ENCODE results near the gene HFE. TPM values are rescaled to one million over a fixed set of nuclear protein-coding genes. Genes with fewer than 3 reads are reported as not detected.

HFE gene
- total RNA-seq, 2 donors from 2014 or later: 8.9 to 16.6 TPM

DNA sequence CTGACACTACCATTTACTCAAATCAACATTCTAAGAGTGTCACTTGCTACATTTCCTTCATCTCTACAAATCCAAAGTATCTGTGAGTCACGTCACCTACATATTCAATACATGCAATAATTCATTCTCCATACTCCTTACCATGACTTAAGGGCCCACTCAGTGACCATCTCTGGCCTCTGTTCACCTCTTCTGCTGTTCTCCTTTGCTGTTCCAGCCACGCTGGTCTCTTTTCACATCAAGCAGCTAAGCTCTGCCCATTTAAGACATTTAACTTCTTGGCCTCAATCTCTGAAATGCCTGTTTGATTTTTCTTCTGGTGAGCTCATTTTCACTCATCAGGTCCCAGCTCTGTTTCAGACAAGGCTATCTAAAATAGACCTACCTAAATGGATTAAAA is 46.5 kb downstream of the HFE start:
- DNase-seq (ENCODE audit: low spot score): no peak
- intact Hi-C loops (cut with DNase I): no loop called here
- TF ChIP-seq POLR2A (IDR thresholded peaks at IDR 0.05) (no peak), POLR2AphosphoS5 (IDR thresholded peaks at IDR 0.05) (no peak)
- TF ChIP-seq, protein P1, sequence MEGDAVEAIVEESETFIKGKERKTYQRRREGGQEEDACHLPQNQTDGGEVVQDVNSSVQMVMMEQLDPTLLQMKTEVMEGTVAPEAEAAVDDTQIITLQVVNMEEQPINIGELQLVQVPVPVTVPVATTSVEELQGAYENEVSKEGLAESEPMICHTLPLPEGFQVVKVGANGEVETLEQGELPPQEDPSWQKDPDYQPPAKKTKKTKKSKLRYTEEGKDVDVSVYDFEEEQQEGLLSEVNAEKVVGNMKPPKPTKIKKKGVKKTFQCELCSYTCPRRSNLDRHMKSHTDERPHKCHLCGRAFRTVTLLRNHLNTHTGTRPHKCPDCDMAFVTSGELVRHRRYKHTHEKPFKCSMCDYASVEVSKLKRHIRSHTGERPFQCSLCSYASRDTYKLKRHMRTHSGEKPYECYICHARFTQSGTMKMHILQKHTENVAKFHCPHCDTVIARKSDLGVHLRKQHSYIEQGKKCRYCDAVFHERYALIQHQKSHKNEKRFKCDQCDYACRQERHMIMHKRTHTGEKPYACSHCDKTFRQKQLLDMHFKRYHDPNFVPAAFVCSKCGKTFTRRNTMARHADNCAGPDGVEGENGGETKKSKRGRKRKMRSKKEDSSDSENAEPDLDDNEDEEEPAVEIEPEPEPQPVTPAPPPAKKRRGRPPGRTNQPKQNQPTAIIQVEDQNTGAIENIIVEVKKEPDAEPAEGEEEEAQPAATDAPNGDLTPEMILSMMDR (IDR thresholded peaks at IDR 0.05): no peak
- 90% methylated on average over 2 of the region's 2 CpGs for WGBS
- no peaks in the 10 kb centered on the region for H3K9me3 ChIP-seq
- no peaks in the 10 kb centered on the region for H3K36me3 ChIP-seq
- H3K27me3 ChIP-seq (replicated peaks; ENCODE audit: insufficient read depth): no peaks in the 10 kb centered on the region
- H3K4me3 ChIP-seq: no peak overlapping the region
- H3K4me1 ChIP-seq (replicated peaks): peaks cover 3% of the 10 kb centered on the region
- no peak overlapping the region for H3K27ac ChIP-seq

DNA sequence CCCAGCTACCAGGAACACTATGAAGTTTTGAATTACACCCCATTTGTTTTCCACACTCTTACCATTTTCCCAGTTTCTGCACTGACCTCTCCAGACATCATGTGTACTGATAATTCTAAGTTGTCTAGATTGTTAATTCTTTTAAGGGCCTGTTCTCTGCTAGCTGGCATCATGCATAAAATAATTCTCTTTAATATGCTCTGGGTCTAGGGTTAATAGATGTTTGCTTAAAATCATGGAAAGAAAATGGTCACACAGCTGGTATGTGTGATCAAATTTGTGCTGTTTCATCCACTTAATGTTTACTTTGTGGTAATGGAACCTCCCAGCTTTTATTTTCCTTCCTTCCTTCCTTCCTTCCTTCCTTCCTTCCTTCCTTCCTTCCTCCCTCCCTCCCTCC is 49.1 kb downstream of the HFE start:
- H3K27ac ChIP-seq: no peak overlapping the region
- no peak overlapping the region for H3K4me3 ChIP-seq
- no peak for DNase-seq (ENCODE audit: low spot score)
- intact Hi-C loops (cut with DNase I): no loop called here
- no peaks in the 10 kb centered on the region for H3K36me3 ChIP-seq
- H3K9me3 ChIP-seq: no peaks in the 10 kb centered on the region
- TF ChIP-seq POLR2AphosphoS5 (IDR thresholded peaks at IDR 0.05): no peak
- no peak for TF ChIP-seq POLR2A (IDR thresholded peaks at IDR 0.05)
- H3K27me3 ChIP-seq (replicated peaks; ENCODE audit: insufficient read depth): no peaks in the 10 kb centered on the region
- H3K4me1 ChIP-seq (replicated peaks): no peaks in the 10 kb centered on the region

DNA sequence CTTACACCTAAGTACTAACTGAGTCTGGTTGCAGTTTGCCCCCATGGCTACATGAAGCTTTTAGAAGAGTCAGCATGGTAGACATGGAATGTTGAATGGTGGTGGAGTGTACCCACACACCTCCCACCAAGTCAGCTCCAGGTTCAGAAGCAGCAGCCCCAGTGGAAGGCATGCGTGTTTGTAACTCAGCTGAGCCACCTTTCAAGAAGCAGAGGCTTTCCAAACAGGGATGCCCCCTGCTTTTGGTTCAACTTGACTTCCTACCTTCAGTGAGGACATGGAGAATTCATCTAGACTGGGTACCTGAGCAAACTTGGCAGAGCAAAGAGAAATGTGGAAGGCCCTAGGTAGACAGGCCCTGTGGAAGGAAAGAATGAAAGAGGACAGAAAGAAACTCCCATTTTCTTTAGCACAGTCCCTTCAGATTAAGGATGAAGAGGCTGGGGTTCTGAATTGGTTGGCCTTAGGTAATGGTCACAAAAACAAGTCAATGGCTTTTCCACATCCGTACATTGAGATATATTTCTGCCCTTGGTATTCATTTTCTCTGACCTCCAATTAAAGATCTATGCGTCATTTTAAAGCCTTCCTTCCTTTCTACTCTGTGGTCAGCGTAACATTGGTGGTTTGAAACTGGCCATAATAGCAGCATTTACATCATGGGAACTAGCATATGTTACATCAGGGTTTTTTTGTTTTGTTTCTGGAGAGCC is 53.2 kb downstream of the HFE start:
- no peak for TF ChIP-seq POLR2A (IDR thresholded peaks at IDR 0.05)
- no peak for TF ChIP-seq POLR2AphosphoS5 (IDR thresholded peaks at IDR 0.05)
- TF ChIP-seq, protein P1 (IDR thresholded peaks at IDR 0.05): no peak
- no peaks in the 10 kb centered on the region for H3K27me3 ChIP-seq (replicated peaks; ENCODE audit: insufficient read depth)
- H3K9me3 ChIP-seq: no peaks in the 10 kb centered on the region
- no peak overlapping the region for H3K27ac ChIP-seq
- 98% methylated on average over 4 of the region's 4 CpGs for WGBS
- DNase-seq (ENCODE audit: low spot score): no peak
- no peak overlapping the region for H3K4me3 ChIP-seq
- intact Hi-C loops (cut with DNase I): no loop called here
- H3K4me1 ChIP-seq (replicated peaks): no peaks in the 10 kb centered on the region
- H3K36me3 ChIP-seq: no peaks in the 10 kb centered on the region

DNA sequence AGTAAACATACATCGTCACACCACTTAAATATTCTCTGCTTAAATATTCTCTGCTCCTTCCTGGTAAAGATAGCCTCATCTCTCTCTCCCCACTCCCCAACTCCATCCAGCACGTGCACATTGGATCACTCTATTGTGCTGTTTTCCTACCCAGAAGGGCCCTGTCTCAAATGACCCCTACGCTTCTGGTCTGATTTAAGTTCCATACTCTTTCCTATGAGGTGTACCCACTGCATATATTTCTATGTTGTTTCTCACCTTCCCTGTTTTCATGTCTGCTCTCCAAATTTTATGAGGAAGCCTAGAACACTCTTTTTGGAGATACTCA is 53.7 kb downstream of the HFE start:
- intact Hi-C loops (cut with DNase I): no loop called here

DNA sequence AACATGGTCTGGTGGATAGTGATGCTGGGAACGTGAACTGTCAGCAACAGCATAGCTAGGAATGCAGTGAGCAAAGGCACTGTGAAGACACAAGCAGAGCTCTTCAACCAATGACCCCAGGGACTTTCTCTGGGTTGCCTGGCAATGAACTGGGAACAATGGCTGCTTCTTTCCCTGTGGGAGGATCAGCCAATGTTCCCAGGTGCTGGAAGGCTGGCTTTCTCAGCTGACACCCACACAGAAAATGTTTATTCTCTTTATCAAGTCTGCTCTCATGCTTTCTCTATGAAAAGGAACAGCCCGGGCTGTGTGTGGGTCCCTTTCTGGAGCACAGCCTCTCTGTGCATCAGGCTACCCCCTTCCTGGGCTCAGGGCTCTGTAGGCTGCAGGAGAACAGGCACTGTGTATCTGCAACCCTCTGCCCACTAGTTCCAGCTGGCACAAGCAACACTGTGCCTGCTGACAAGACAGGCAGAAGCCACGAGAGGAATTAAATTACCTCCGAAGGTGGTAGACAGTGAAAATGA is 54.2 kb downstream of the HFE start:
- intact Hi-C loops (cut with DNase I): no loop called here
- no peak for TF ChIP-seq POLR2AphosphoS5 (IDR thresholded peaks at IDR 0.05)
- TF ChIP-seq, protein P1 (IDR thresholded peaks at IDR 0.05): no peak
- no peak for TF ChIP-seq POLR2A (IDR thresholded peaks at IDR 0.05)
- WGBS: 38% methylated on average over 4 of the region's 4 CpGs
- Histone ChIP-seq H3K36me3 (no peaks in the 10 kb centered on the region), H3K4me3 (no peak overlapping the region), H3K4me1 (replicated peaks) (no peaks in the 10 kb centered on the region), H3K9me3 (no peaks in the 10 kb centered on the region), H3K27me3 (replicated peaks; ENCODE audit: insufficient read depth) (no peaks in the 10 kb centered on the region), H3K27ac (no peak overlapping the region)
- no peak for DNase-seq (ENCODE audit: low spot score)

More for the DNA sequence above, 53.7 kb downstream of the HFE start:
- WGBS: 88% methylated on average over 3 of the region's 3 CpGs
- Histone ChIP-seq H3K4me3 (no peak overlapping the region), H3K36me3 (no peaks in the 10 kb centered on the region), H3K27me3 (replicated peaks; ENCODE audit: insufficient read depth) (no peaks in the 10 kb centered on the region), H3K9me3 (no peaks in the 10 kb centered on the region), H3K27ac (no peak overlapping the region), H3K4me1 (replicated peaks) (no peaks in the 10 kb centered on the region)
- DNase-seq (ENCODE audit: low spot score): no peak
- TF ChIP-seq POLR2A (IDR thresholded peaks at IDR 0.05): no peak
- no peak for TF ChIP-seq POLR2AphosphoS5 (IDR thresholded peaks at IDR 0.05)
- TF ChIP-seq, protein P1 (IDR thresholded peaks at IDR 0.05): no peak

Measured in prostate gland (tissue), 2 donors.